Measurements from ENCODE around the gene UFD1. TPM values are rescaled to one million over a fixed set of nuclear protein-coding genes. Genes with fewer than 3 reads are reported as not detected.

UFD1 gene
- total and polyA plus RNA-seq, 11 donors, result 28.7 to 80.5 (median 43.0) TPM

DNA sequence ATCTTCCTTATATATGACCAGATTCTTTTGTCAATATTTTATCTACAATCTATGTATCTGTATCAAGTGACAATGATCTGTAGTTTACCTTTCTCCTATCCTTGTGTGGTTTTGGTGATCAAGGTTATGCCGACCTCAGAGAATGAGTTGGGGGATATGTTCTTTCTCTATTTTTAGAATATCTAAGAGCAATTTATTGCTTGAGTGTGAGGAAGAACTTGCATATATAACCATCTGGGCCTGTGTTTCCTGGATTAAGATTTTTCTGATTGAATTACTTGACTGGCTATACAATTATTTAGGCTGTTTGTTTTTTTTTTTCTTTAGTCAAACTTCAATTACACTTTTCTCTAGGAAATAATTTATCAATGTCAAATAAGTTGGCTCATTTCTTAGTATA lies 17.5 kb downstream of the UFD1 start:
- DNase-seq, result no peak
- TF ChIP-seq, protein P1, sequence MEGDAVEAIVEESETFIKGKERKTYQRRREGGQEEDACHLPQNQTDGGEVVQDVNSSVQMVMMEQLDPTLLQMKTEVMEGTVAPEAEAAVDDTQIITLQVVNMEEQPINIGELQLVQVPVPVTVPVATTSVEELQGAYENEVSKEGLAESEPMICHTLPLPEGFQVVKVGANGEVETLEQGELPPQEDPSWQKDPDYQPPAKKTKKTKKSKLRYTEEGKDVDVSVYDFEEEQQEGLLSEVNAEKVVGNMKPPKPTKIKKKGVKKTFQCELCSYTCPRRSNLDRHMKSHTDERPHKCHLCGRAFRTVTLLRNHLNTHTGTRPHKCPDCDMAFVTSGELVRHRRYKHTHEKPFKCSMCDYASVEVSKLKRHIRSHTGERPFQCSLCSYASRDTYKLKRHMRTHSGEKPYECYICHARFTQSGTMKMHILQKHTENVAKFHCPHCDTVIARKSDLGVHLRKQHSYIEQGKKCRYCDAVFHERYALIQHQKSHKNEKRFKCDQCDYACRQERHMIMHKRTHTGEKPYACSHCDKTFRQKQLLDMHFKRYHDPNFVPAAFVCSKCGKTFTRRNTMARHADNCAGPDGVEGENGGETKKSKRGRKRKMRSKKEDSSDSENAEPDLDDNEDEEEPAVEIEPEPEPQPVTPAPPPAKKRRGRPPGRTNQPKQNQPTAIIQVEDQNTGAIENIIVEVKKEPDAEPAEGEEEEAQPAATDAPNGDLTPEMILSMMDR (IDR thresholded peaks at IDR 0.05), result no peak
- TF ChIP-seq POLR2A (IDR thresholded peaks at IDR 0.05), result no peak
- intact Hi-C loops (cut with DNase I), result loop anchor here in 1 of 10 donors (10.0 kb wide), 2 partner anchors 77 to 267 kb away; no protein-coding TSS in a partner anchor
- Histone ChIP-seq H3K4me1 (peaks cover 0 to 7% (median 0%) of the 10 kb centered on the region in 12 donors), H3K4me3 (no peak overlapping the region), H3K27ac (no peak overlapping the region), H3K36me3 (peaks cover 4 to 100% (median 92%) of the 10 kb centered on the region in 9 donors), H3K9me3 (no peaks in the 10 kb centered on the region), H3K27me3 (no peaks in the 10 kb centered on the region)
- 85 to 92% (median 87%) methylated on average over 1 of the region's 1 CpG for WGBS, 4 donors
- no peak for ATAC-seq

DNA sequence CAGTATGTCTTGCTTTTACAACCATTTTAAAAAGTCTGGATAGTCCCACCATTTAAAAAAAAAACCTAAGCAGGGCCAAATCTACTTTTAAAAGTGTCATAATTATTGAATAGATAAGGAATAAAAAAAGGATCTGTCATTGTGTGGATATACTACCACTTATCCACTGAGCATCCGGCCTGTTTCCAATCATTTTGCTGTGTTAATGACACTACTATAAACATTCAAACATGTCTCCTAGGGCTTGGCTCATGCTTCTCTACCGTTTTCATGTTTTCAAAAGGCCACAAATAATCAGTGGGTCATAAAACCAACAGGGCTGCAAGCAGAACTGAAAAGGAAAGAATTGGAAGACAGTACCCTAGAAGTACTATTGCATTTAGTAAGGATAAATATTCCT lies 19.0 kb downstream of the UFD1 start:
- Histone ChIP-seq H3K27me3 (no peaks in the 10 kb centered on the region), H3K4me3 (no peak overlapping the region), H3K36me3 (peaks cover 8 to 100% (median 92%) of the 10 kb centered on the region in 9 donors), H3K27ac (no peak overlapping the region), H3K9me3 (no peaks in the 10 kb centered on the region), H3K4me1 (peaks cover 0 to 7% (median 0%) of the 10 kb centered on the region in 12 donors)
- DNase-seq, result no peak
- TF ChIP-seq, protein P1 (IDR thresholded peaks at IDR 0.05), result no peak
- TF ChIP-seq POLR2A (IDR thresholded peaks at IDR 0.05), result no peak
- 85 to 91% (median 89%) methylated on average over 2 of the region's 2 CpGs for WGBS, 4 donors
- intact Hi-C loops (cut with DNase I), result loop anchor here in 1 of 10 donors (10.0 kb wide), 2 partner anchors 75 to 265 kb away; no protein-coding TSS in a partner anchor
- no peak for ATAC-seq

DNA sequence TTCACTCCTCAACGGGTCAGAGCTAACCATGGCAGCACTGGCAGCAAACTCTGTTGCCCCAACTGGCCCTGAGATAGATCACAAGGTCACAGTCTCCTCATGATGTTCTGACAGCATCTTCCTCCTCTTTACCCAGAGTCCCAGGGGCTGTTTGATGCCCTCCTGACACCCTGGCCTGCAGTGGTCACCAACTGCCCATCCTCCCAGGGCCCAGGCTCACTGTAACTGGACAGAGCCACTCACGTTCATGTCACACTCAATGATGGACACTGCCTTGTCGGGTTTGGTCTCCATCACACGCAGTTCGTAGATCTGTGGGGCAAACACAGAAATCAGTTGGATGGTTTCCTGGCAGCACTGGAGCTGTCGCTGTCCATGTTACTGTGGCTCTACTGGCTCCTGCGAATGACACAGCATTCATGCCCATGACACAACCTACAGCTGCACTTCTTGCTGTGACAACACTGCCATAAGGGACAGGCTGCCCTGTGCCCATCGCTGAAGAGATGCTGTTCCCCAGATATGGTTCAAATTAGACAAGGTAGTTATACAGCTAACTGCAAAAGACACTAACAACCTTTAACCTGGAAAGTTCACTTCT lies 21.1 kb downstream of the UFD1 start:
- no peak for TF ChIP-seq POLR2A (IDR thresholded peaks at IDR 0.05)
- TF ChIP-seq, protein P1 (IDR thresholded peaks at IDR 0.05), result no peak
- Histone ChIP-seq H3K4me1 (no peaks in the 10 kb centered on the region), H3K27ac (no peak overlapping the region), H3K4me3 (no peak overlapping the region), H3K36me3 (peaks cover 5 to 100% (median 92%) of the 10 kb centered on the region in 9 donors), H3K27me3 (no peaks in the 10 kb centered on the region), H3K9me3 (no peaks in the 10 kb centered on the region)
- ATAC-seq (no peak), DNase-seq (no peak)
- 94 to 97% (median 96%) methylated on average over 8 of the region's 8 CpGs for WGBS, 4 donors
- intact Hi-C loops (cut with DNase I), result loop anchor here in 1 of 10 donors (10.0 kb wide), 1 partner anchor 273 kb away; no protein-coding TSS in a partner anchor

DNA sequence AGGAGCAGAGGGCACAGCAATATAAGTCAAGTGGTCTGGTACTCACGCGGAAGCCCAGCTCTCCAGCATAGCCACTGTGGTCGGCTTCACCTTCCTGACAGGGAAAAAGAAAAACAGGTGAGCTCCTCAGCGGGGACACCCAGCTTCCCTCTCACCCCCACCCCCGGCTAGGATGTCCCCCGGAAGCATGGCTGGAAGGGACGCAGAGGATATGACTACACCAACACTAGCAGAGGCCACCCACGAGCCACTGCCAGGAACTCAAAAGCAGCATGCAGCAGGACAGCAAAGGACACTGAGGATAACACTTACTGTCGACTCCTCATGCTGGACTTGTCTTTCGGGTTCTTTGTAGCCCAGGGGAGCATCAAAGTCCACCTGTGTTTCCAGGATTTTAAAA lies 22.5 kb downstream of the UFD1 start:
- intact Hi-C loops (cut with DNase I), result loop anchor here in 1 of 10 donors (10.0 kb wide), 1 partner anchor 272 kb away; no protein-coding TSS in a partner anchor

More for the DNA sequence above, 22.5 kb downstream of the UFD1 start:
- Histone ChIP-seq H3K27me3 (no peaks in the 10 kb centered on the region), H3K4me1 (no peaks in the 10 kb centered on the region), H3K9me3 (no peaks in the 10 kb centered on the region), H3K27ac (no peak overlapping the region), H3K36me3 (peaks cover 5 to 100% (median 94%) of the 10 kb centered on the region in 9 donors), H3K4me3 (no peak overlapping the region)
- DNase-seq (no peak), ATAC-seq (no peak)
- 91 to 96% (median 94%) methylated on average over 9 to 10 of the region's 10 CpGs for WGBS, 4 donors
- no peak for TF ChIP-seq POLR2A (IDR thresholded peaks at IDR 0.05)
- TF ChIP-seq, protein P1 (IDR thresholded peaks at IDR 0.05), result no peak
